Testis (tissue), 3 donors: ENCODE data around the gene VGLL1. TPM values are rescaled to one million over a fixed set of nuclear protein-coding genes. Genes with fewer than 3 reads are reported as not detected.

ENCODE experiments used
- DNase-seq: peaks from one replicate; pipeline ENCODE4 v3.0.0-alpha.2; 2019
- H3K27ac ChIP-seq, 2 donors: fragments of 200-600 bp; sonication (generic); one replicate each; pipeline ENCODE4 v1.5.1; 2019
- H3K27me3 ChIP-seq: fragments of 200-600 bp; sonication (generic); one replicate; pipeline ENCODE4 v1.5.1; 2019
- H3K36me3 ChIP-seq: fragments of 200-600 bp; sonication (generic); one replicate; pipeline ENCODE4 v1.5.1; 2017; ENCODE audit warnings: low read depth; ENCODE audit errors: missing control alignments
- H3K4me1 ChIP-seq: fragments of 200-600 bp; sonication (generic); one replicate; pipeline ENCODE4 v1.5.1; 2019
- H3K4me3 ChIP-seq, 2 donors: fragments of 200-600 bp; sonication (generic); one replicate each; pipeline ENCODE4 v1.5.1; 2017 to 2019
- H3K9me3 ChIP-seq: fragments of 200-600 bp; sonication (generic); one replicate; pipeline ENCODE4 v1.5.1; 2017
- CTCF ChIP-seq, 3 experiments: fragments of 450-650 bp in 2 of 3; fragments of 200-600 bp in 1 of 3; sonication (generic) in 1 of 3; IDR thresholded peaks; one replicate each; pipeline ENCODE4 v1.5.1; 2016 to 2019; ENCODE audit warnings: antibody characterized with exemption in 3 of 3, mild to moderate bottlenecking in 2 of 3, moderate library complexity in 1 of 3
- POLR2A ChIP-seq: fragments of 450-650 bp; IDR thresholded peaks from one replicate; pipeline ENCODE4 v1.6.1; 2017; ENCODE audit warnings: antibody characterized with exemption, mild to moderate bottlenecking, moderate library complexity
- WGBS, 2 donors: methylation state at CpG; one replicate each; pipeline ENCODE4 v1.1.5; 2018; 5-methylcytosine and 5-hydroxymethylcytosine counted together
- intact Hi-C: fragments of 100-400 bp; cut with DNase I; formaldehyde crosslinking; loops from one replicate; pipeline ENCODE4 v1.15.1; 2023; ENCODE audit warnings: low total_unique reads
- polyA plus RNA-seq: library from polyadenylated mRNA; stranded (reverse); fragments of 350-450 nt; fragmentation: Illumina TruSeq; extraction: RNeasy Lipid Tissue Mini Kit (QIAGEN cat#74804); gene quantifications from one replicate; pipeline ENCODE4 v1.2.3, GENCODE V29; 2014; ENCODE audit warnings: low read depth, low replicate concordance; ENCODE audit not compliant: insufficient read depth
- total RNA-seq, 2 donors: library from RNA; depleted of rRNA; stranded (reverse); fragments of >200 nt; gene quantifications; one replicate each; pipeline ENCODE4 v1.2.3, GENCODE V29; 2016

The VGLL1 gene
- total and polyA plus RNA-seq, 3 donors from 2014 or later, result 0.70 TPM; not detected in 2

- TF ChIP-seq CTCF (IDR thresholded peaks at IDR 0.05), result no peak
- no peak for TF ChIP-seq POLR2A
- no peaks in the 10 kb centered on the region for H3K27me3 ChIP-seq
- 0 to 3% methylated on average over 7 to 28 of the region's 35 CpGs for WGBS, 2 donors
- peak within 1 kb of the TSS; percentile 85 to 94 for H3K27ac ChIP-seq
- intact Hi-C loops, result no loop called here
- DNase-seq, result no peak
- H3K36me3 ChIP-seq, result no peaks in the 10 kb centered on the region
- peak within 1 kb of the TSS; percentile 57 to 76 for H3K4me3 ChIP-seq
- H3K9me3 ChIP-seq, result no peaks in the 10 kb centered on the region
- no peaks in the 10 kb centered on the region for H3K4me1 ChIP-seq
These were observed 34.4 kb upstream of the VGLL1 start, which contains the start of gene HTATSF1 for GRCh38 chrX:136497556-136498052. TSS of gene HTATSF1 (plus strand) at chrX:136497592. CDS start at chrX:136497685, 93 bp downstream.

- H3K9me3 ChIP-seq, result no peaks in the 10 kb centered on the region
- DNase-seq, result no peak
- intact Hi-C loops, result no loop called here
- WGBS, 2 donors, result 82 to 86% methylated on average over 5 of the region's 5 CpGs
- H3K4me1 ChIP-seq, result no peaks in the 10 kb centered on the region
- no peak overlapping the region for H3K4me3 ChIP-seq
- no peak for TF ChIP-seq CTCF (IDR thresholded peaks at IDR 0.05)
- no peak for TF ChIP-seq POLR2A
- H3K36me3 ChIP-seq, result no peaks in the 10 kb centered on the region
- H3K27ac ChIP-seq, result no peak overlapping the region
- H3K27me3 ChIP-seq, result no peaks in the 10 kb centered on the region
These were observed 12.9 kb upstream of the VGLL1 start for GRCh38 chrX:136519069-136519468.

- intact Hi-C loops, result no loop called here
- Histone ChIP-seq H3K27ac (no peak overlapping the region), H3K36me3 (no peaks in the 10 kb centered on the region), H3K4me3 (no peak overlapping the region), H3K4me1 (peaks cover 4% of the 10 kb centered on the region), H3K9me3 (no peaks in the 10 kb centered on the region), H3K27me3 (no peaks in the 10 kb centered on the region)
- DNase-seq, result no peak
- TF ChIP-seq POLR2A (no peak), CTCF (IDR thresholded peaks at IDR 0.05) (no peak)
These were observed 8.2 kb upstream of the VGLL1 start for GRCh38 chrX:136523770-136524169.

- H3K4me3 ChIP-seq, result no peak overlapping the region
- H3K4me1 ChIP-seq, result peaks cover 4% of the 10 kb centered on the region
- WGBS, 2 donors, result 44 to 52% methylated on average over 2 of the region's 2 CpGs
- H3K27me3 ChIP-seq, result no peaks in the 10 kb centered on the region
- DNase-seq, result peak; percentile 80
- intact Hi-C loops, result no loop called here
- TF ChIP-seq CTCF (IDR thresholded peaks at IDR 0.05) (no peak), POLR2A (no peak)
- H3K27ac ChIP-seq, result no peak overlapping the region
- H3K36me3 ChIP-seq, result no peaks in the 10 kb centered on the region
- H3K9me3 ChIP-seq, result no peaks in the 10 kb centered on the region
These were observed 6.0 kb upstream of the VGLL1 start for GRCh38 chrX:136525738-136526606.
